Measurements from ENCODE around the gene STX1B. TPM values are rescaled to one million over a fixed set of nuclear protein-coding genes. Genes with fewer than 3 reads are reported as not detected.

The STX1B gene
- total RNA-seq, 1 donor from 2014 or later: under 0.01 TPM

- Histone ChIP-seq H3K36me3 (ENCODE audit: control insufficient read depth, insufficient read depth, low read length) (peaks cover 26% of the 10 kb centered on the region), H3K4me3 (ENCODE audit: low read depth, low read length) (no peak overlapping the region), H3K27me3 (ENCODE audit: control insufficient read depth, insufficient read depth, low read length) (no peaks in the 10 kb centered on the region)
- DNase-seq (ENCODE audit: low read depth): no peak
- TF ChIP-seq, protein P1, sequence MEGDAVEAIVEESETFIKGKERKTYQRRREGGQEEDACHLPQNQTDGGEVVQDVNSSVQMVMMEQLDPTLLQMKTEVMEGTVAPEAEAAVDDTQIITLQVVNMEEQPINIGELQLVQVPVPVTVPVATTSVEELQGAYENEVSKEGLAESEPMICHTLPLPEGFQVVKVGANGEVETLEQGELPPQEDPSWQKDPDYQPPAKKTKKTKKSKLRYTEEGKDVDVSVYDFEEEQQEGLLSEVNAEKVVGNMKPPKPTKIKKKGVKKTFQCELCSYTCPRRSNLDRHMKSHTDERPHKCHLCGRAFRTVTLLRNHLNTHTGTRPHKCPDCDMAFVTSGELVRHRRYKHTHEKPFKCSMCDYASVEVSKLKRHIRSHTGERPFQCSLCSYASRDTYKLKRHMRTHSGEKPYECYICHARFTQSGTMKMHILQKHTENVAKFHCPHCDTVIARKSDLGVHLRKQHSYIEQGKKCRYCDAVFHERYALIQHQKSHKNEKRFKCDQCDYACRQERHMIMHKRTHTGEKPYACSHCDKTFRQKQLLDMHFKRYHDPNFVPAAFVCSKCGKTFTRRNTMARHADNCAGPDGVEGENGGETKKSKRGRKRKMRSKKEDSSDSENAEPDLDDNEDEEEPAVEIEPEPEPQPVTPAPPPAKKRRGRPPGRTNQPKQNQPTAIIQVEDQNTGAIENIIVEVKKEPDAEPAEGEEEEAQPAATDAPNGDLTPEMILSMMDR (IDR thresholded peaks at IDR 0.05; ENCODE audit: insufficient read depth, low read length, severe bottlenecking): no peak
- no peak for FAIRE-seq
Observed at GRCh38 chr16:30974348-30974747, 36.1 kb downstream of the STX1B start.

GRCh38 chr16:30972872-30973271, 37.6 kb downstream of the STX1B start:
- Histone ChIP-seq H3K36me3 (ENCODE audit: control insufficient read depth, insufficient read depth, low read length) (peaks cover 29% of the 10 kb centered on the region), H3K4me3 (ENCODE audit: low read depth, low read length) (no peak overlapping the region), H3K27me3 (ENCODE audit: control insufficient read depth, insufficient read depth, low read length) (no peaks in the 10 kb centered on the region)
- DNase-seq (ENCODE audit: low read depth): no peak
- FAIRE-seq: no peak
- TF ChIP-seq, protein P1 (IDR thresholded peaks at IDR 0.05; ENCODE audit: insufficient read depth, low read length, severe bottlenecking): no peak

- FAIRE-seq (no peak), DNase-seq (ENCODE audit: low read depth) (no peak)
- Histone ChIP-seq H3K4me3 (ENCODE audit: low read depth, low read length) (no peak overlapping the region), H3K36me3 (ENCODE audit: control insufficient read depth, insufficient read depth, low read length) (peaks cover 33% of the 10 kb centered on the region), H3K27me3 (ENCODE audit: control insufficient read depth, insufficient read depth, low read length) (no peaks in the 10 kb centered on the region)
- TF ChIP-seq, protein P1 (IDR thresholded peaks at IDR 0.05; ENCODE audit: insufficient read depth, low read length, severe bottlenecking): no peak
Observed at GRCh38 chr16:30971298-30971697, 39.1 kb downstream of the STX1B start.

DNA sequence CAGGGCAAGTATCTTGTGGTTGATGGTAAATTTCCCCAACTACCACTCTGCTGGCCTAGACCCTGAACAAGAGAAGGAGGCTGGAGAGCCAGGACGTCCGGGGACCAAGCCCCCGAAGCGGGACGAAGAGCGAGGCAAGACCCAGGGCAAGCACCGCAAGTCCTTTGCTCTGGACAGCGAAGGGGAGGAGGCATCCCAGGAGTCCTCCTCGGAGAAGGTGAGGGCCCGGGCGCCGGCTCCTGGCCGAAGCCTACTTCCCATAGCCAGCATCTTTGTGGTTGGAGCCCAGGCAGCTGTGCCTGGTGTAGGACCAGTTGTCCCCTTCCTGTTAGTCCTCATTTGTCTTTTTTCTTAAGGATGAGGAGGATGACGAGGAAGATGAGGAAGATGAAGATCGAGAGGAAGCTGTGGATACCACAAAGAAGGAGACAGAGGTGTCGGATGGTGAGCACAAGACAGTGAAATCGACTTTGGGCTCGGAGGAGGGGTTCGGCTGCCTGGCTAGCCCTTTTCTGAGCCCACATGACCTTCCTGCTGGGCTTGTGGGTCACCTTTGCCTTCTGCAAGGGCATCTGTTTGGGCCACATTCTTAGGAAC, 41.1 kb downstream of the STX1B start:
- Histone ChIP-seq H3K4me3 (ENCODE audit: low read depth, low read length) (no peak overlapping the region), H3K36me3 (ENCODE audit: control insufficient read depth, insufficient read depth, low read length) (peaks cover 36% of the 10 kb centered on the region), H3K27me3 (ENCODE audit: control insufficient read depth, insufficient read depth, low read length) (no peaks in the 10 kb centered on the region)
- DNase-seq (ENCODE audit: low read depth): no peak
- TF ChIP-seq, protein P1 (IDR thresholded peaks at IDR 0.05; ENCODE audit: insufficient read depth, low read length, severe bottlenecking): no peak
- no peak for FAIRE-seq

DNA sequence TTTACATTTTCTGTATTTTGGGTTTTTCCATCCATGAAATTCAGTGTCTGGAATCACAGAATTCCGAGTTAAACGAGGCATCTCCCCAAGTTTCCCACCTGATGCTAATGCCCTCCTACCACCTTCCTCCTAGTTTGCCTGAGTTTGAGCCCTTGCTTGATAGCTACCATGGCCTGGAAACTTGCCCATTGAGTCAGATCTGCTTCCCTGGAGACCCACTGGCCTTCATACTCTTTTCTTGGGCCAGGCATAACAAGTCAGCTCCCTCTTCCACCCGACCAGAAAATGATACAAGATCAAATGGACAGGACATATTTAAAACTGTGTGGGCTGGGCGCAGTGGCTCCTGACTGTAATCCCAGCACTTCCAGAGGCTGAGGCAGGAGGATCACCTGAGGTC, 42.6 kb downstream of the STX1B start:
- no peaks in the 10 kb centered on the region for H3K27me3 ChIP-seq (ENCODE audit: control insufficient read depth, insufficient read depth, low read length)
- peaks cover 36% of the 10 kb centered on the region for H3K36me3 ChIP-seq (ENCODE audit: control insufficient read depth, insufficient read depth, low read length)
- no peak for FAIRE-seq
- DNase-seq (ENCODE audit: low read depth): no peak
- TF ChIP-seq, protein P1 (IDR thresholded peaks at IDR 0.05; ENCODE audit: insufficient read depth, low read length, severe bottlenecking): no peak
- H3K4me3 ChIP-seq (ENCODE audit: low read depth, low read length): no peak overlapping the region

DNA sequence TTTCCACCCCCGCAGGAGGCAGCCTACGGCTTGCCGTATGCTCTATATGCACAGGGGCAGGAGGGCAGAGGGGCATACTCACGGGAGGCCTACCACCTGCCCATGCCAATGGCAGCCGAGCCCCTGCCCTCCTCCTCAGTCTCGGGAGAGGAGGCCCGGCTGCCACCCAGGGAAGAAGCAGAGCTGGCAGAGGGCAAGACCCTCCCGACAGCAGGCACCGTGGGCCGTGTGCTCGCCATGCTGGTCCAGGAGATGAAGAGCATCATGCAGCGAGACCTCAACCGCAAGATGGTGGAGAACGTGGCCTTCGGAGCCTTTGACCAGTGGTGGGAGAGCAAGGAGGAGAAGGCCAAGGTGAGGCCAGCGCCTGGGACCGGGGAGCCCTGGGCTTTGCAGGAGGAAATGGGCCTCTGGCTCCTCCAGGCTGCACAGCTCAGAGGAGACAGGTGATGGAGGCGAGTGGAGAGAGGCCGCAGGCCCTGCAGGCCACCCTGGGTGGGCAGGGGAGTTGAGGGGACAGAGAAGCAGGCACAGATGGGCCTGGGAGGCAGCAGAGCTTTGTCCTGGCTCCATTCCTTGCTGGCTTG, 44.3 kb downstream of the STX1B start:
- TF ChIP-seq, protein P1 (IDR thresholded peaks at IDR 0.05; ENCODE audit: insufficient read depth, low read length, severe bottlenecking): no peak
- no peak for DNase-seq (ENCODE audit: low read depth)
- Histone ChIP-seq H3K27me3 (ENCODE audit: control insufficient read depth, insufficient read depth, low read length) (no peaks in the 10 kb centered on the region), H3K36me3 (ENCODE audit: control insufficient read depth, insufficient read depth, low read length) (peaks cover 43% of the 10 kb centered on the region), H3K4me3 (ENCODE audit: low read depth, low read length) (no peak overlapping the region)
- no peak for FAIRE-seq

Measured in bronchial epithelial cell (primary cell).